Stimulated activated CD8-positive, alpha-beta memory T cell treated with anti-CD3 and anti-CD28 coated beads, Interleukin-7, amount 100 ng/mL, for 4 hours (primary cell): ENCODE data around the gene ZNF823.
"Not testable (repeated sequence)": the region's sequence is repeated elsewhere in the genome, so short reads cannot be mapped to it uniquely, and the experiment has no call there.

ENCODE experiments used
- DNase-seq, 2 donors: peaks; one replicate each; pipeline ENCODE4 v3.0.0-alpha.2; 2020; ENCODE audit warnings: low read depth in 2 of 2

Gene ZNF823

DNA sequence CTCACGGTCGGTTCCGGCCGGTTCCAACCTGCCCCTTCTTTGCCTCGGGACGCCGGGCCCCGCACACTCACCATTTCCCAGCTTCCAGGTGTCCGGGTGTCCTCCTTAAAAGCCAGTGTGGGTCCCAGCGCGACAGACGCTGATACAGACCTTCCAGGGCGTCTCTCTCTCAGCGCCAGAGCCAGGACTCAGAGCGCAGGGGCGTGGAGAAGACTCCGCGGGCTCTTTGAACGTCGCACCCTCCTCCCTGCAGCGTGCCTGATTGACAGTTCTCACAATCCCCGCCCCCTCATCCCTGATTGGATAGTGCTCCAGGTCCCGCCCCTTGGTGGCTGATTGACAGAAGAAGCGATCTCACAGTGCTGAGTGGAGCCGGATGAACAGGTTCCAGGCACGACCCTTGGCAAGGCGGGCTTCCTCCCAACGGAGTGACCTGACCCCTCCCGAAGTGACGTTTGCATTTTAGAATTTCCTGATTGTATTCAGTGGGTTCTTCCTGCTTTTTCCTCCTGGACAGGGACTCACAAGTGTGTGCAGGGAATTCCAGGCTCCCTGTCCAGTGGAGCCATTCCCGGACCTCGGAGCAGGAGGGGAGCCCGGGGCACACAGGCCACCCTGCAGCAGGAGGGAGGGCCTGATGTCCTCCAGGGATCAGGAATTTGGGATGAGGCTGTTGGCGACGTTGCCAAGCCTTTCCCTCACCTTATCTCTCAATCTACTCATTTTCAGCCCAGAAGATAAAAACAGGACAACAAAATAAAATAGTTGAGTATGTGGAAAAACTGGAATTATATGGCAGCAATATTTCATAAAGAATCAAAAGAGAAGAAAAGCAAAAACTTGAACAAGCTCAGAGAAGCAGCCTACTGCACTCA lies at the start of gene ZNF823:
ZNF823 (minus strand) TSS at position 201 of the 875 bp plus-strand sequence; CDS start at position 74, 127 bp downstream.
- DNase-seq, result peak; percentile 90 to 98

- no peak for DNase-seq
Measured at GRCh38 chr19:11787536-11787935, 48.8 kb upstream of the ZNF823 start.

DNA sequence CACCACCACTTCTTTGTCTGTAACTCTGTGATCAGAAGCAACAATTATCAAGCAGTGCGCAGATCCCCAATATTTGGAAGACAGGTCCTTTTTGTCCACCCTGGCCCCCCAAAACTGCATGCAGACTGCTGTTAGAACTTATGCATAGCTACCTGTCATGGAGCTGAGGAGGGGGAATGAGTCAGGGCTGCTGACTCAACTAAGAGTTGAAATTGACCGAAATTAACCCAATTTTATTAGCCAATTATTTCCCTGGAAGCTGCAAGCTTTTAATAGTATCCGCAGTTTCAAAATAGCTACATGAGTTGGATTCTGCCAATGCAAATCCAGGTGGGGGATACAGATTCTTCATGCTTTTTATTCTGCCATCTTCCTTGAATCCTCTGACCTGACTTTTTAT lies 45.6 kb upstream of the ZNF823 start:
- DNase-seq, result no peak

- DNase-seq, result no peak
Measured at GRCh38 chr19:11783767-11784166, 45.0 kb upstream of the ZNF823 start.

DNA sequence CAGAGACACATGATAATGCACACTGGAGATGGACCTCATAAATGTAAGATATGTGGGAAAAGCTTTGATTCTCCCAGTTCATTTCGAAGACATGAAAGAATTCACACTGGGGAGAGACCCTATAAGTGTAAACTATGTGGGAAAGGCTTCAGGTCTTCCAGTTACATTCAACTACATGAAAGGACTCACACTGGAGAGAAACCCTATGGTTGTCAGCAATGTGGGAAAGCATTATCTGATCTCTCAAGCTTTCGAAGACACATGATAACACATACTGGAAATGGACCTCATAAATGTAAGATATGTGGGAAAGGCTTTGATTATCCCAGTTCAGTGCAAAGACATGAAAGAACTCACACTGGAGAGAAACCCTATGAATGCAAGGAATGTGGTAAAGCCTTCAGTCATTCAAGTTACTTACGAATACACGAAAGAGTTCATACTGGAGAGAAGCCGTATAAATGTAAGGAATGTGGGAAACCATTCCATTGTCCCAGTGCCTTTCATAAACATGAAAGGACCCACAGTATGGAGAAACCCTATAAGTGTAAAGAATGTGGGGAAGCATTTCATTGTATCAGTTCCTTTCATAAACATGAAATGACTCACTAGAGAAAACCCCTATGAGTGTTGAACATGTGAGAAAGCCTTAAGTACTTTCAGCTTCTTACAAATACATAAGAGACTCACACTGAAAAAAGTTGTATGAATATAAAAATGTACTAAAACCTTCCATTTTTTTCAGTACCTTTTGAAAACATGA lies 42.7 kb upstream of the ZNF823 start:
- DNase-seq, result no peak

DNA sequence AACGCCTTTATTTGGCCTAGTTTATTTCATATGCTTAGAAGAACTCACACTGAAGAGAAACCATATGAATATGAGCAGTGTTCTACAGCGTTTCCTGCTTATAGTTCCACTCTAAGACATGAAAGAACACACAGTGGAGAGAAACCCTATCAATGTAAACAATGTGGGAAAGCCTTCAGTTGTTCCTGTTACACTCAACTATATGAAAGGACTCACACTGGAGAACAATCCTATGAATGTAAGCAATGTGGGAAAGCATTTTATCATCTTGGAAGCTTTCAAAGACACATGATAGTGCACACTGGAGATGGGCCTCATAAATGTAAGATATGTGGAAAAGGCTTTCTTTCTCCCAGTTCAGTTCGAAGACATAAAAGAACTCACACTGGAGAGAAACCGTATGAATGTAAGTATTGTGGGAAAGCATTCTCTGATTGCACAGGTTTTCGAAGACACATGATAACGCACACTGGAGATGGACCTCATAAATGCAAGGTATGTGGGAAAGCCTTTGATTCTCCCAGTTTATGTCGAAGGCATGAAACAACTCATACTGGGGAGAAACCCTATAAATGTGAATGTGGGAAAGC lies 41.8 kb upstream of the ZNF823 start:
- DNase-seq, result no peak

- not testable (repeated sequence) for DNase-seq
Measured at GRCh38 chr19:11776669-11777068, 37.9 kb upstream of the ZNF823 start.

DNA sequence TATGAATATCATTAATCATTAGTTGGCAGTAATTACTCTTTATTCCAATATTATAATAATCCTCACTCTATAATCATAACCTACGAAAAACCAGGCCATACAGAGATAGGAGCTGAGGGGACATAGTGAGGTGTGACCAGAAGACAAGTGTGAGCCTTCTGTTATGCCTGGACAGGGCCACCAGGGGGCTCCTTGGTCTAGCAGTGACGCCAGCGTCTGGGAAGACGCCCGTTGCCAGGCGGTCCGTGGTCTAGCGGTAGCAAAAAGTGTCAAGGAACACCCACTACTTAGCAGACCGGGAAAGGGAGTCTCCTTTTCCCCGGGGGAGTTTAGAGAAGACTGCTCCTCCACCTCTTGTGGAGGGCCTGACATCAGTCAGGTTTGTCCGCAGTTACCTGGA lies 32.8 kb upstream of the ZNF823 start:
- DNase-seq, result not testable (repeated sequence)

- no peak for DNase-seq
Measured at GRCh38 chr19:11769995-11770394, 31.2 kb upstream of the ZNF823 start.

DNA sequence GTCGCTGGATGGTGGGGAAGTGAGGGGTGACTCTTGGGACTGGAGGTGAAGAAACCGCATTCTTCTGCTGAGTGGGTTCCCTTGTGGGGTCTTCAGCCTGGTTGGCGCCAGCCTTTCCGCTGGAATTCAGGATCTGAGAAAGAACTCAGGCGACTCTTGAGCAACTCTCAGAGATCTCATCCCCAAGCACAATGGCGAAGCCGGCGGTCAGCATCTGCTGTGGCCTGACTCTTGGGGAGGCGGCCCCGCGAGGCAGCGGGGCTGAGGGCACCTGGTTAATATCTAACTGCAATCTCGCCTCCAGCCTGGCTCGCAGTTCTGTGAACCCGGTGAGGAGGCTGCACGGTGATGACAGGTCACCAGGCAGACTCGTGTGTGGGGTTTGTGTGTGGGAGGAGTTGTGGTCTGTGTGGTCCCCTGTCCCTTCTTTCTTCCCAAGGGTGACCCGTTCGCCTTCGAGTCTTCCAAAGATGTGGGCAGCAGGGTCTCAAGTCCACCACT lies 28.9 kb upstream of the ZNF823 start:
- peak in 1 of 2 donors; percentile 2 for DNase-seq

- peak; percentile 85 to 87 for DNase-seq
Measured at GRCh38 chr19:11766597-11767591, 28.1 kb upstream of the ZNF823 start, which contains the start of gene ZNF441. Gene ZNF441 (plus strand): TSS chr19:11767000. CDS start chr19:11767194, 194 bp downstream.

GRCh38 chr19:11763611-11764010 lies 24.9 kb upstream of the ZNF823 start:
- DNase-seq, result no peak

GRCh38 chr19:11763117-11763516 lies 24.4 kb upstream of the ZNF823 start:
- DNase-seq, result no peak

- no peak for DNase-seq
Measured at GRCh38 chr19:11759805-11760204, 21.1 kb upstream of the ZNF823 start.

- DNase-seq, result no peak
Measured at GRCh38 chr19:11756965-11757364, 18.2 kb upstream of the ZNF823 start.

- no peak for DNase-seq
Measured at GRCh38 chr19:11754663-11755062, 15.9 kb upstream of the ZNF823 start.

- DNase-seq, result no peak
Measured at GRCh38 chr19:11752244-11752736, 13.5 kb upstream of the ZNF823 start.

DNA sequence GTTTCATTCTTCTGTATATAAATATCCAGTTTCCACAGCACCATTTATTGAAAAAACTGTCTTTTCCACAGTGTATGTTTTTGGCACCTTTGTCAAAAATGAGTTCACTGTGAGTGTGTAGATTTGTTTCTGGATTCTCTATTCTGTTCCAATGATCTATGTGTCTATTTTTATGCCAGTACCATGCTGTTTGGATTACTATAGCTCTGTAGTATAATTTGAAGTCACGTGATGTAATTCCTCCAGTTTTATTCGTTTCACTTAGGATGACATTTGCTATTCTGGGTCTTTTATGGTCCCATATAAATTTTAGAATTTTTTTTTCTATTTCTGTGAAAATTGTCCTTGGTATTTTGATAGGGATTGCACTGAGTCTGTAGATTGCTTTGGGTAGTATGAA lies 11.0 kb upstream of the ZNF823 start:
- DNase-seq, result no peak

DNA sequence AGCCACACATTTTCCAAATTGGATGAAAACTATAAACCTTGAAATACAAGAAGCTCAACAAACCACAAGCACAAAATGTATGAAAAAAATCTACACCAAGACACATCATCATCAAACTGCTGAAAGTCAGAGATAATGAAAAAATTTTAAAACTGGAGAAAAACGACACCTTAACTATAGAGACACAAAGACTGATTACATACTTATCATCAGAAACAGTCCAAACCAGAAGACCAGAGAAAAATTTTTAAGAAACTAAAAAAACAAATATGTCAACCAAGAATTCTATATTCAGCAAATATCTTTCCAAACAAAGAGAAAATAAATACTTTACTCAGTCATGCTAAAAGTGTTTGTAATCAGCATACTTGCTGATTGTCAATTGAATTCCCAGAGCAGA lies 8.5 kb upstream of the ZNF823 start:
- no peak for DNase-seq

DNA sequence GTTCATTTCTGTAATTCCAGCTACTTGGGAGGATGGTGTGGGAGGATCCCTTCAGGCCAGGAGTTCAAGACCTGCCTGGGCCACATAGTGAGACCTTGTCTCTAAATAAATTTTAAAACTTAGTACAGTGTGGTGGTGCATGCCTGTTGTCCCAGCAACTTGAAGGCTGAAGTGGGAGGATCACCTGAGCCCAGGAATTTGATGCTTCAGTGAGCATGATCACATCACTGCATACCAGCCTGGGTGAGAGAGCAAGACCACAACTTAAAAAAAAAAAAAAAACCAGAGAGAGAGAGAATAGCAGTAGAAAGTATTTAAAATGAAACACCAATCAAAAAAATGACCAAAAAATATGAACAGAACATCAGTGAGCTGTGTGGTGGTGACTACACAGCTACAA lies 7.1 kb upstream of the ZNF823 start:
- DNase-seq, result no peak
